Adrenal gland (tissue), 12 donors: ENCODE results near the gene USP6NL. TPM values are rescaled to one million over a fixed set of nuclear protein-coding genes. Genes with fewer than 3 reads are reported as not detected.
A peak's percentile ranks its signal among the peaks of the same experiment; 100 is the strongest.

Experiments used
- DNase-seq, 7 donors: peaks; one replicate each; pipeline ENCODE4 v3.0.0-alpha.2; 2019 to 2020
- H3K27ac ChIP-seq, 5 donors: fragments of 200-600 bp; sonication (generic) in 4 of 5; 1 replicate in 3 of 5; 2 replicates in 2 of 5; pipeline versions ENCODE4 v1.5.1 to v1.8.0; 2016 to 2020; ENCODE audit warnings: mild to moderate bottlenecking in 1 of 5
- H3K27me3 ChIP-seq: fragments of 200-600 bp; 2 replicates; pipeline ENCODE4 v1.8.0; 2021
- H3K36me3 ChIP-seq, 2 donors: fragments of 200-600 bp; replicated peaks in 1 of 2; 1 replicate in 1 of 2; 2 replicates in 1 of 2; pipeline versions ENCODE4 v1.5.1 to v1.8.0; 2018 to 2022
- H3K4me1 ChIP-seq, 2 donors: fragments of 200-600 bp; replicated peaks in 1 of 2; 1 replicate in 1 of 2; 2 replicates in 1 of 2; pipeline versions ENCODE4 v1.5.1 to v1.8.0; 2018 to 2021
- H3K4me3 ChIP-seq, 4 donors: fragments of 200-600 bp; sonication (generic) in 3 of 4; one replicate each; pipeline ENCODE4 v1.5.1; 2016 to 2018
- H3K9me3 ChIP-seq, 3 donors: fragments of 200-600 bp; sonication (generic) in 1 of 3; replicated peaks in 1 of 3; 1 replicate in 2 of 3; 2 replicates in 1 of 3; pipeline versions ENCODE4 v1.5.1 to v1.8.0; 2016 to 2021
- POLR2A ChIP-seq, 2 donors: fragments of 450-650 bp; IDR thresholded peaks; one replicate each; pipeline ENCODE4 v1.6.1; 2017; ENCODE audit warnings: antibody characterized with exemption in 2 of 2, mild to moderate bottlenecking in 2 of 2, moderate library complexity in 1 of 2
- WGBS, 4 donors: extraction: QIAGEN DNeasy Blood & Tissue Kit in 2 of 4; methylation state at CpG; one replicate each; pipeline versions ENCODE4 v1.1.5 to v1.1.7; 2013 to 2017; 5-methylcytosine and 5-hydroxymethylcytosine counted together
- intact Hi-C, 2 donors: fragments of 100-400 bp; cut with DNase I; formaldehyde crosslinking; loops; one replicate each; pipeline versions ENCODE4 v1.14.1 to v1.15.0; 2022 to 2023
- polyA plus RNA-seq, 3 donors: library from polyadenylated mRNA; stranded (reverse); fragments of 200-250 nt in 2 of 3; fragments of 350-450 nt in 1 of 3; fragmentation: Illumina TruSeq in 1 of 3; extraction: RNeasy Lipid Tissue Mini Kit (QIAGEN cat#74804) in 1 of 3; gene quantifications; one replicate each; pipeline ENCODE4 v1.2.3, GENCODE V29; 2013 to 2014
- total RNA-seq, 9 donors: library from RNA; depleted of rRNA in 4 of 9; stranded (reverse); fragments of >200 nt in 4 of 9; fragments of 120-200 nt in 1 of 9; fragmentation: NEBNext Ultra II Directional in 1 of 9; extraction: Animal tissue kit (Norgen Biotek cat#: 25700) in 1 of 9; gene quantifications; one replicate each; pipeline versions ENCODE4 v1.1.0 to v1.2.4, GENCODE V29; 2013 to 2023
- TF ChIP-seq, protein P1 (sequence below), 6 experiments: fragments of 450-650 bp in 4 of 6; fragments of 200-600 bp in 2 of 6; sonication (generic) in 1 of 6; IDR thresholded peaks; 1 replicate in 5 of 6; 2 replicates in 1 of 6; pipeline versions ENCODE4 v1.5.1 to v1.8.0; 2016 to 2021; ENCODE audit warnings: antibody characterized with exemption in 6 of 6, mild to moderate bottlenecking in 2 of 6, moderate library complexity in 1 of 6
- donor health status: healthy with polysubstance abuse.
- donor health status: Bipolar disorder and iron deficiency.
- donor health status: DM: yes; HTN: yes; CAD: no.
- donor health status: DM: no; HTN: no; CAD: no.
- donor health status: DM: no; HTN: no; CAD: no.
- donor health status: DM: yes; HTN: yes; CAD: no.

Gene USP6NL
- total and polyA plus RNA-seq, 12 donors = 3.5 to 35.1 (median 19.8) TPM

DNA sequence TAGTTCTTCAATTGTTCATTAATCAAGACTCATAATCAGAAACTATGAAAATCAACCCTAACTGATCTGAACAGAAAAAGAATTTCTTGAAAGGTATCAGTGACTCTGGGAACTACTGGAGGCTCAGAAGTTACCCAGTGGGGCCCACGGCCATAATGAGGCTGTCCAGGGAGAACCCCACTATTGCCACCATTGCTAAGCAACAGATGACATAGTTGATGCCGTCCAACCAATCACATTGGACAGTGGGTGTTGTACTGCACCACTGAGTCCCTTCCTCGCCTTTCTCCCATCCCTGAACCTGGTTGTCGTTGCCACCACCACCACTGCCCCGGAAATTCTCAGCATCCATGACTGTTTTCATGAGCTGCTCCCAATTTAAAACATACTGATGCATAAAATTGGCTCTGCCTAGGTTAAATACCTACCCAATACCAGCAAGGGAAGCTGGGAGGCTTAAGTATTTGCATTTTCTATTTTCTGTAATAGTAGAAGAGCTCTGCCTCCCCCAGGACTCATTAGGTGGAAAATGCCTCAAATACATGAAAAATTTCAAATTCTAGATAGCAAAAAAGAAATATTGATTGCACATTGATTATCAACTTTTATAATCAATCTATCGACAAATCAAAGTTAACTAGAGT lies 26.7 kb upstream of the USP6NL start:
- H3K4me1 ChIP-seq = no peaks in the 10 kb centered on the region
- H3K9me3 ChIP-seq = no peaks in the 10 kb centered on the region
- H3K36me3 ChIP-seq = no peaks in the 10 kb centered on the region
- no peak for TF ChIP-seq POLR2A (IDR thresholded peaks at IDR 0.05)
- TF ChIP-seq, protein P1, sequence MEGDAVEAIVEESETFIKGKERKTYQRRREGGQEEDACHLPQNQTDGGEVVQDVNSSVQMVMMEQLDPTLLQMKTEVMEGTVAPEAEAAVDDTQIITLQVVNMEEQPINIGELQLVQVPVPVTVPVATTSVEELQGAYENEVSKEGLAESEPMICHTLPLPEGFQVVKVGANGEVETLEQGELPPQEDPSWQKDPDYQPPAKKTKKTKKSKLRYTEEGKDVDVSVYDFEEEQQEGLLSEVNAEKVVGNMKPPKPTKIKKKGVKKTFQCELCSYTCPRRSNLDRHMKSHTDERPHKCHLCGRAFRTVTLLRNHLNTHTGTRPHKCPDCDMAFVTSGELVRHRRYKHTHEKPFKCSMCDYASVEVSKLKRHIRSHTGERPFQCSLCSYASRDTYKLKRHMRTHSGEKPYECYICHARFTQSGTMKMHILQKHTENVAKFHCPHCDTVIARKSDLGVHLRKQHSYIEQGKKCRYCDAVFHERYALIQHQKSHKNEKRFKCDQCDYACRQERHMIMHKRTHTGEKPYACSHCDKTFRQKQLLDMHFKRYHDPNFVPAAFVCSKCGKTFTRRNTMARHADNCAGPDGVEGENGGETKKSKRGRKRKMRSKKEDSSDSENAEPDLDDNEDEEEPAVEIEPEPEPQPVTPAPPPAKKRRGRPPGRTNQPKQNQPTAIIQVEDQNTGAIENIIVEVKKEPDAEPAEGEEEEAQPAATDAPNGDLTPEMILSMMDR (IDR thresholded peaks at IDR 0.05) = no peak
- intact Hi-C loops = no loop called here
- 87 to 93% (median 90%) methylated on average over 6 of the region's 6 CpGs for WGBS, 4 donors
- H3K4me3 ChIP-seq = no peak overlapping the region
- H3K27me3 ChIP-seq = no peaks in the 10 kb centered on the region
- H3K27ac ChIP-seq = no peak overlapping the region
- peak in 1 of 7 donors; percentile 18 for DNase-seq

DNA sequence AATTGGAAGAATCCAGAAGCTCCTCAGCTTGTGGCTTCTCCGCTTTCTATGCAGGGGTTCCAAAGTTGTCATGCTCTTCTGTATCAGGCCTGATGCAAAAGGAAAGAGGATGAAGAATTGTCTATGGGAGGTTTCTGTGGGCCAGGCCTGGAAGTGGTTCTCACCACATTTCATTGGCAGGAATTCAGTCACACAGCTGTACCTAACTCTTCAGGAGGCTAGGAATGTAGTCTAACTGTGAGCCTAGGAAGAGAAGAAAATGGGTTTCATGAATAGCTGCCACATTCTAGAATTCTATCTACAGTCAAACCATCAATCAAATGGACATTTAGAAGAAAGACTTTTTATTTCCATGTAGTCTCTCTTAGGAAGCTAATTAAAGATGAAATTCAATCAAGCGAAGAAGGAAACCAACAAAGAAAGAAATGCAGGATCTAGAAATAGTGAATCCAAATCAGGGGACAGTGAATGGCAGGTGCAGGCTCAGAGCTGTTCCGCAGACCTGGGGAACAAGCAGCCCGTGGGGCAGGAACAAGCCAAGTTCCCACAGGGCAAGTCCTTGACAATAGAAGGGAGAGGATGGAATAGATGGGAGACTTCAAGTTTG lies 25.4 kb upstream of the USP6NL start:
- TF ChIP-seq, protein P1 (IDR thresholded peaks at IDR 0.05) = no peak
- TF ChIP-seq POLR2A (IDR thresholded peaks at IDR 0.05) = no peak
- no peaks in the 10 kb centered on the region for H3K36me3 ChIP-seq
- intact Hi-C loops = no loop called here
- H3K4me3 ChIP-seq = no peak overlapping the region
- WGBS, 4 donors = 90 to 93% (median 92%) methylated on average over 4 of the region's 4 CpGs
- no peaks in the 10 kb centered on the region for H3K27me3 ChIP-seq
- DNase-seq = no peak
- H3K4me1 ChIP-seq = no peaks in the 10 kb centered on the region
- H3K9me3 ChIP-seq = no peaks in the 10 kb centered on the region
- H3K27ac ChIP-seq = no peak overlapping the region

DNA sequence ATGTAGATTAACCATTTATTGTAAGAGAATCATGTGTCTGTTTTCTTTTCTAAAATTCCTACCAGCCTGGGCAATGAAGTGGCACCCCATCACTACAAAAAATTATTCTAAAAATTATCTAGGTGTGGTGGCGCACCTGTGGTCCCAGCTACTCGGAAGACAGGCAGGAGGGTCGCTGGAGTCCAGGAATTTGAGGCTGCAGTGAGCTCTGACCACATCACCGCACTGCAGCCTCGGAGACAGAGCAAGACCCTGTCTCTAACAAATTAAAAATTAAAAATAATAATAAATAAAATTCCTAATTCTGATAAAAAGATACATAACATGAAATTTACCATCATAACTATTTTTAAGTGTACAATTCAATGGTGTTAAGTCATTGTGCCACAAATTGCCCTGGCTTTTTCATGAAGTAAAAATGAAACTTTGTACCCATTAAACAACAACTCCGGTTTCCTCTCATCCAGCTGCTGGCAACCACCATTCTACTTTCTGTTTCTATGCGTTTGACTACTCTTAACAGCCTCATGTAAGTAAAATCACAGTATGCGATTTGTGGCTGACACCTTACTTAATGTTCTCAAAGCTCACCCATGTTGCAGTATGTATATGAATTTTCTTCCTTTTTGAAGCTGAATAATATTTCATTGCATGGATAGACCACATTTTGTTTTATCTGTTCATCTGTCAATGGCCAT lies 20.6 kb upstream of the USP6NL start:
- intact Hi-C loops = no loop called here
- Histone ChIP-seq H3K9me3 (no peaks in the 10 kb centered on the region), H3K4me3 (no peak overlapping the region), H3K27me3 (no peaks in the 10 kb centered on the region), H3K4me1 (no peaks in the 10 kb centered on the region), H3K36me3 (no peaks in the 10 kb centered on the region), H3K27ac (no peak overlapping the region)
- no peak for DNase-seq
- 67 to 82% (median 79%) methylated on average over 8 of the region's 8 CpGs for WGBS, 4 donors
- TF ChIP-seq POLR2A (IDR thresholded peaks at IDR 0.05) = no peak
- TF ChIP-seq, protein P1 (IDR thresholded peaks at IDR 0.05) = no peak

DNA sequence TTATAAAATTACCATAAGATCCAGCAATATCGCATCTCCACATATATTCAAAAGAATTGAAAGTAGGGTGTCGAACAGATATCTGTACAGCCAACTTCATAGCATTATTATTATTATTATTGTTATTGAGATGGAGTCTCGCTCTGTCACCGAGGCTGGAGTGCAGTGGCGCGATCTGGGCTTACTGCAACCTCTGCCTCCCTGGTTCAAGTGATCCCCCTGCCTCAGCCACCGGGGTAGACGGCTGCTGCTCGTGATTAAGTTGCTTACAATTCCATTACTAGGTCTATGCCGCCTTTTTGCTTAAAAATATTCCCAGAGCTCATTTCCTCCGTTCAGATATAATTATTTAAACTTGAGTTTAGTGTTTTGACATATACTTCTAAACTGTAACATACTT lies 19.8 kb upstream of the USP6NL start:
- Histone ChIP-seq H3K27me3 (no peaks in the 10 kb centered on the region), H3K27ac (no peak overlapping the region), H3K36me3 (no peaks in the 10 kb centered on the region), H3K4me1 (no peaks in the 10 kb centered on the region), H3K4me3 (no peak overlapping the region), H3K9me3 (no peaks in the 10 kb centered on the region)
- no peak for DNase-seq
- intact Hi-C loops = no loop called here
- TF ChIP-seq, protein P1 (IDR thresholded peaks at IDR 0.05) = no peak
- TF ChIP-seq POLR2A (IDR thresholded peaks at IDR 0.05) = no peak
- WGBS, 4 donors = 85 to 95% (median 89%) methylated on average over 11 of the region's 11 CpGs
